ENCODE measurements around the gene LGALS3BP.

DNA sequence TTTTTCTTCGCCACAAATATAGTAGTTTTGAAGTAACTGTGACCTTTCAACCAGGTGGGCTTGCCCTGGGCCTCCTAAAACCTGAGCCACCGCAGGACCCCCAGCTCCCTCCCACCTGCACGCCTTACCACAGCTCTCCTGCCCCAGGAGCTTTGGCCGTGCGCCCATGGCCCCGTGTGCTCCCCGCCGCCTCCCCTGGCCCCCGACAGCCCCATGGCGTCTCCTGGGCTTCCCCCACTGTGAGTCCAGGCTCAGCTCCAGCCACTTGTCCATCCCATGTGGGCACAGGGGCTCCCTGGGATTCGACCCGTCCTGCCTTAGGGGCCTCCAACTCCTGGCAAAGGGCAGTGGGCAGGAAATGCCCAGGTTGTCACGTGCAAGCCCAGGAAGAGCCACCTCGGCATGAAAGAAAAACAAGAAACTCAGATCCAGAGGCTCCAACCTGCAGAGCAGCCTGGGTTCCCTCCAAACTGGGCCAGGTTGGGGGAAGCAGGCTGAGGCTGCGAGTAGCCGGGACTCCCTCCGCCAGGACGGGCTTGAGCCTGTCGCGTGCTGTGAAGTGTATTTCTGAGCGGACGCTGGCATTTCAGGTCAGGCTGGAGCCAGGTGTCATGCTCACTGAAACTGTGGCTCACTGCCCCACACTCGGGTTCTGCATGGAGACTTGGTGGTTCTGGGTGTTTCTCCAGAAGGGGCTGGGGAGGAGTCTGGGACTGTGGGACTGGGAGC is 5.8 kb downstream of the LGALS3BP start:
- no peak for TF ChIP-seq POLR2A (IDR thresholded peaks at IDR 0.05)
- TF ChIP-seq, protein P1, sequence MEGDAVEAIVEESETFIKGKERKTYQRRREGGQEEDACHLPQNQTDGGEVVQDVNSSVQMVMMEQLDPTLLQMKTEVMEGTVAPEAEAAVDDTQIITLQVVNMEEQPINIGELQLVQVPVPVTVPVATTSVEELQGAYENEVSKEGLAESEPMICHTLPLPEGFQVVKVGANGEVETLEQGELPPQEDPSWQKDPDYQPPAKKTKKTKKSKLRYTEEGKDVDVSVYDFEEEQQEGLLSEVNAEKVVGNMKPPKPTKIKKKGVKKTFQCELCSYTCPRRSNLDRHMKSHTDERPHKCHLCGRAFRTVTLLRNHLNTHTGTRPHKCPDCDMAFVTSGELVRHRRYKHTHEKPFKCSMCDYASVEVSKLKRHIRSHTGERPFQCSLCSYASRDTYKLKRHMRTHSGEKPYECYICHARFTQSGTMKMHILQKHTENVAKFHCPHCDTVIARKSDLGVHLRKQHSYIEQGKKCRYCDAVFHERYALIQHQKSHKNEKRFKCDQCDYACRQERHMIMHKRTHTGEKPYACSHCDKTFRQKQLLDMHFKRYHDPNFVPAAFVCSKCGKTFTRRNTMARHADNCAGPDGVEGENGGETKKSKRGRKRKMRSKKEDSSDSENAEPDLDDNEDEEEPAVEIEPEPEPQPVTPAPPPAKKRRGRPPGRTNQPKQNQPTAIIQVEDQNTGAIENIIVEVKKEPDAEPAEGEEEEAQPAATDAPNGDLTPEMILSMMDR (IDR thresholded peaks at IDR 0.05): no peak

Data from Peyer's patch (tissue), 4 donors.